Anterior cingulate cortex (tissue), 58 donors: ENCODE data around the gene FAH.
A peak's percentile ranks its signal among the peaks of the same experiment; 100 is the strongest.
"Not testable (repeated sequence)": the region's sequence is repeated elsewhere in the genome, so short reads cannot be mapped to it uniquely, and the experiment has no call there.

ENCODE experiments used
- DNase-seq, 58 donors: peaks; one replicate each; lab custom pipeline; 2025; lab: John Stamatoyannopoulos, UW

The FAH gene

GRCh38 chr15:80151148-80151547 is 1.7 kb upstream of the FAH start:
- DNase-seq, result peak in 1 of 58 donors; percentile 6

GRCh38 chr15:80151576-80151975 is 1.2 kb upstream of the FAH start:
- DNase-seq, result no peak

- peak in 52 of 58 donors; percentile 49 to 90 (median 79) for DNase-seq
These were observed 461 bp upstream of the FAH start for GRCh38 chr15:80152180-80152895.

GRCh38 chr15:80153900-80154299 is 1.1 kb downstream of the FAH start:
- DNase-seq, result no peak

GRCh38 chr15:80154336-80154735 is 1.5 kb downstream of the FAH start:
- DNase-seq, result peak in 12 of 58 donors; percentile 9 to 53 (median 28)

- no peak for DNase-seq
These were observed 2.2 kb downstream of the FAH start for GRCh38 chr15:80155001-80155377.

- DNase-seq, result not testable (repeated sequence)
These were observed 2.8 kb downstream of the FAH start for GRCh38 chr15:80155378-80156175.

GRCh38 chr15:80156176-80156720 is 3.4 kb downstream of the FAH start:
- no peak for DNase-seq

GRCh38 chr15:80157215-80157614 is 4.4 kb downstream of the FAH start:
- no peak for DNase-seq

GRCh38 chr15:80159301-80159700 is 6.5 kb downstream of the FAH start:
- DNase-seq, result no peak

- no peak for DNase-seq
These were observed 7.2 kb downstream of the FAH start for GRCh38 chr15:80159811-80160569.

GRCh38 chr15:80160570-80161156 is 7.9 kb downstream of the FAH start:
- peak in 20 of 58 donors; percentile 11 to 58 (median 24) for DNase-seq

GRCh38 chr15:80161468-80162016 is 8.7 kb downstream of the FAH start:
- DNase-seq, result no peak

- DNase-seq, result no peak
These were observed 9.3 kb downstream of the FAH start for GRCh38 chr15:80162059-80162554.

- DNase-seq, result no peak
These were observed 10.4 kb downstream of the FAH start for GRCh38 chr15:80163217-80163616.

GRCh38 chr15:80163897-80164296 is 11.1 kb downstream of the FAH start:
- no peak for DNase-seq

- no peak for DNase-seq
These were observed 15.1 kb downstream of the FAH start for GRCh38 chr15:80167936-80168335.

- DNase-seq, result no peak
These were observed 15.6 kb downstream of the FAH start for GRCh38 chr15:80168421-80168820.

GRCh38 chr15:80169768-80170357 is 17.1 kb downstream of the FAH start:
- DNase-seq, result no peak

GRCh38 chr15:80170596-80170995 is 17.8 kb downstream of the FAH start:
- no peak for DNase-seq
